Fibroblast of upper back skin (primary cell): ENCODE data around the gene NEFH.
A peak's percentile ranks its signal among the peaks of the same experiment; 100 is the strongest.
"Not testable (repeated sequence)": the region's sequence is repeated elsewhere in the genome, so short reads cannot be mapped to it uniquely, and the experiment has no call there.

Experiments
- DNase-seq: peaks from one replicate; pipeline ENCODE4 v3.0.0-alpha.2; 2013

The NEFH gene

DNA sequence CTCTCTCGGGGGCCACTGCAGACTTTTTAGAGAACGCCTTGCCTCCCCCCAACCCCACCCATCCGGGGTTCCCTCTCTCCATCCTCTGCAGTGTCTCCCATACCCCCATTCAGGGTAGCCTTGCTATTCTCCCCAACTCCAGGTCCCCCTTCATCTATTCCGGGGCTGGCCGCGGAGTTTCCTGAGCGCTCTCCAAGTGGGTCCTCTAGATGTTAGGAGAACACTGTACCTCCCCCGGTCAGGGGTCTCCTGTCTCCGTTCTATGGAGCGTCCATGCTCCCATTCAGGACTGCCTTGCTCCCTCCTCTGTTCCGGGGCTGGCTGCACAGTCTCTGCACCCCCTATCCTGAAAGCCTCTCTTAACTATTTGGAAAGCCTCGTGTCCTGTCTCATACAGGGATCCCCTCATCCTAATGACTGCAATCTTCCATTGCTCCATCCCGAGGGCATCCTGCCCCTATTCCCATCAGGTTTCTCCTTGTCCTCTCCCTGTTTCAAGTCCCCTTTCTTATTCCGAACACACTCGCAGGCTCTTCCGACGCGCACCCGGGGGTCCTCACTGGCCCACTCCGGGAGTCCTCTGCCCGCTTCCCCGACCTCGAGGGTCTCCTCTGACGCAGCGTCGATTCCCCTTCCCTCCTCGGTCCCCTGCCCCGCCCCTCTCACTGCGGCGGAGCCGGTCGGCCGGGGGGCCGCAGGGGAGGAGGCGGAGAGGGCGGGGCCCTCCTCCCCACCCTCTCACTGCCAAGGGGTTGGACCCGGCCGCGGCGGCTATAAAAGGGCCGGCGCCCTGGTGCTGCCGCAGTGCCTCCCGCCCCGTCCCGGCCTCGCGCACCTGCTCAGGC, at the start of gene NEFH:
Gene NEFH (plus strand): TSS at position 802 of the 845 bp plus-strand sequence. CDS start 45 bp downstream, outside the sequence.
- no peak for DNase-seq

GRCh38 chr22:29431986-29432385, 48.0 kb upstream of the NEFH start:
- DNase-seq, result no peak

GRCh38 chr22:29433856-29434255, 46.2 kb upstream of the NEFH start:
- no peak for DNase-seq

GRCh38 chr22:29434288-29434687, 45.7 kb upstream of the NEFH start:
- no peak for DNase-seq

DNA sequence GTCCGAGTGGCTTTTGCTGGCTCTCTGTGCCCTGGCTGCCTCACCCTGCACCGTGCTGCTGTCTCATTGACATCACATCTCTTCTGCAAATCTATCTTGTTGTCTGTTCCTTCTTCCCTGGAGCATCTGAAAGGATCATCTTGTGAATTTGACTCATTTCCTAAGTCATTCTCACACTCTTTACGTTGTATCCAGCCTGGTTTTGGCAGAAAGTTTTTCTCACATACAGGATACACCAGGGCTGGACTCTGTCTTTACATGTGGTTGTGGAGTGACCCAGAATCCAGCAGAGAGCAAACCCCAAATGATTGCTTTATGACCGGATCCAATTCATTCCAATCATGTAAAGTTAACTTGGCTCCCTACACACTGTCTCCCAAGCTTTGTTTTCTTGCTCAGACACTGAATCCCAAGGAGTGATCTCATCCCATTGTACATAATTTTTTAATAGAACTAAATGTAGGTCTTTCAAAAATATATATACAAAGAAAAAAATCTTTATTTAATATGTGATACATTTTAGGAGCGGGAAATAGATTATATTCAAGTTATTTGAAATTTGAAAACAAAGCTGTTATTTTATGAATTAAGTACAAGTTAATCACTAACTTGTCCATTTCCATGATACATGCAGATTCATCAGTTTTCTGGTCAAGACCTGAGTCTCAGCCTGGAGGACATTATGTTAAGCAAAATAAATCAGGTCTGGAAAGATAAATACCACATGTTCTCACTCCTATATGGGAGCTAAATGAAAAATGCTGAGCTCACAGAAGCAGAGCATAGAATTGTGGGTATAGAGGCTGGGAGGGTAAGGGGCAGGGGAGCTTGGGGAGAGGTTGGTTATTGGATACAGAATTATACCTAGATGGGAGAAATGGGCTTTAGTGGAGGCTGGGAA, 44.5 kb upstream of the NEFH start:
- peak; percentile 27 for DNase-seq

GRCh38 chr22:29438283-29438682, 41.7 kb upstream of the NEFH start, which contains the start of gene RFPL1:
RFPL1 (plus strand) TSS chr22:29438583.
- DNase-seq, result not testable (repeated sequence)

GRCh38 chr22:29442976-29443375, 37.0 kb upstream of the NEFH start:
- peak; percentile 12 for DNase-seq

DNA sequence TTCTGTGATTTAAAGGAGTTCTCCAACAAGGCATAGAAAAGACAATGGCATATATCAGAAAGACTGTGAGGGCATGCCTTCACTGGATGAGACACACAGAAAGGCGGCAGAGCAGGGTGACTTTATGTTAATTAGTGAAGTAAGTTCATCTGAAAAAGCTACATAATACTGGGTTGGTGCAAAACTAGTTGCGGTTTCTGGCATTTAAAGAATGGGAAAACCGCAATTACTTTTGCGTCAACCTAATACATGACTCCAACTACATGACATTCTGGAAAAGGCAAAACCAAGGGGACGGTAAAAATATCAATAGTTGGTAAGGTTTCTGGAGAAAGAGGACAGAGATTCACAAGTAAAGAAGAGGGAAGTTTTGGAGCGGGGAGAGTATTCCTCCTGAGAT, 36.6 kb upstream of the NEFH start:
- DNase-seq, result no peak

- no peak for DNase-seq
These were observed 35.9 kb upstream of the NEFH start for GRCh38 chr22:29443861-29444792.

DNA sequence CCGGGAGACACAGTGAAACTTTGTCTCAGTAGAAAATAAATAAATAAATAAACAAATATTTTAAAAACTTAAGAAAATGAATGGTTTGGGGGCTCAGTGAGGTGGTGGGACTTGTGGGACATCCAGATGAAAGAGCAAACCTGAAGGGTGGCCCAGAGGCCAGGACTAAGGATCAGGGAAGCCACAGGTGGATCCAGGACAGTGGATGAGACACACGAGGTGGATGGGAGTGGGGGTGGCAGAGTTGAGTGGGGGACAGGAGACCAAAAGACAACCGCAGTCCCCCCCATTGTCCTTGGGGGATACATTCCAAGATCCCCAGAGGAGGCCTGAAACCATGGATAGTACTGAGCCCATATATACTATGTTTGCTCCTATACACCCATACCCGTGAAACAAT, 34.5 kb upstream of the NEFH start:
- DNase-seq, result no peak

- DNase-seq, result no peak
These were observed 32.1 kb upstream of the NEFH start for GRCh38 chr22:29447906-29448305.

DNA sequence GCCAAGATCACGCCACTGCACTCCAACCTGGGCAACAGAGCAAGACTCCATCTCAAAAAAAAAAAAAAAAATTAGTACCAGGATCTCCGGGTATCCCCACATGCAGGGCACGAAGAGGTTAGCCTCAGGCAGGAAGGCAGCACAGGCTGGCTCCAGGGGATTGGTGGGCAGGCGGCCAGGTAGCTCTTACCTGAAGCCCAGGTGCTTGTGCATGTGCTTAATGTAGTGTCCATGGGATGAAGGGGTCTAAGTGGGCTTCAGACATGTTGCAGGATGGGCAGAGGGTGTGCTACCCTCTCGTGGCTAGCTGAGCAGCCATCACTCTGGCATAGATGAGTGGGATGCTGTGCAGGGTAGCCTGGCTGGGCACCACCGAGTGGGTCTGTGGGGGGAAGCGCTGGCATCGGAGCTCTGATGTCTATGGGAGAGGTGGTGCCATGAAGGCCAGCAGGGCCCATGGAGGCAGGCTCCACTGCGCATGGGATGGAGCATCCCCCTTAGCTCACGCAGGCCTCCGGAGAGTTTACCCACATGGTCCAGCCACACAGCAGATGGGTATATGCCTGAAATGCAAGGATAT, 30.6 kb upstream of the NEFH start:
- no peak for DNase-seq

GRCh38 chr22:29450222-29450621, 29.8 kb upstream of the NEFH start:
- no peak for DNase-seq

DNA sequence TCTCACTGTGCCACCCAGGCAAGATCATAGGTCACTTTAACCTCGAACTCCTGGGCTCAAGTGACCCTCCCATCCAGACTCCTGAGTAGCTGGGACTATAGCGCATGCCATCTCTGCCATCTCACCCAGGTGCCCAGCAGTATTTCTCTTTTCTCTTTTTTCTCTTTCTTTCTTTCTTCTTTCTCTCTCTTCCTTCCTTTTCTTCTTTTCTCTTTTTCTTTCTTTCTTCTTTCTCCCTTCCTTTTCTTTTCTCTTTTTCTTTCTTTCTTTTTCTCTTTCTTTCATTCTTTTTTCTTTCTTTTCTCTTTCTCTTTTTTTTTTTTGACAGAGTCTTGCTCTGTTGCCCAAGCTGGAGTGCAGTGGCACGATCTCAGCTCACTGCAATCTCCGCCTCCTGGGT, 28.2 kb upstream of the NEFH start:
- DNase-seq, result no peak

- DNase-seq, result no peak
These were observed 25.7 kb upstream of the NEFH start for GRCh38 chr22:29454276-29454675.

DNA sequence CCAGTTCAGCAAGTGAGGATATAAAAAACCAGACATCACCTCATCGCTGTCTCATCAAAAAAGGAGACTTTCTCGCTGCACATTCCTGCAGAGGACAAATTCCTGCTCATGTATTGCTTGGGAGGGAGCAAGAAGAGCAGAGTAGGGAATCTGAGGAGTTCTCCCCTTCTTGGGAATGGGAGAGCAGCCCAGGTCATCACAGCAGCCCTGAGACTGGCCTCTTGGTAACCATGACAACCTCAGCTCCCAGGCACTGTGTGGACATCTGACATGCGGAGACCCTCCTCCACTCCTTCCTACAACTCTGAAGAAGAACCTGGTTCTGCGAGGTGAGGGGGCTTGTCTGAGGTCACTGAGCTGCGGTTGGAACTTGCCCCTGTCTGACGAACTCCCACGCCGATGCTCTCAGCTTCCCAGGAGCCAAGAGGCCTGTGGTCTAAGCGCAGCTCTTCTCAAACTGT, 23.8 kb upstream of the NEFH start:
- DNase-seq, result peak; percentile 87

- DNase-seq, result peak; percentile 35
These were observed 22.3 kb upstream of the NEFH start for GRCh38 chr22:29457730-29458129.

DNA sequence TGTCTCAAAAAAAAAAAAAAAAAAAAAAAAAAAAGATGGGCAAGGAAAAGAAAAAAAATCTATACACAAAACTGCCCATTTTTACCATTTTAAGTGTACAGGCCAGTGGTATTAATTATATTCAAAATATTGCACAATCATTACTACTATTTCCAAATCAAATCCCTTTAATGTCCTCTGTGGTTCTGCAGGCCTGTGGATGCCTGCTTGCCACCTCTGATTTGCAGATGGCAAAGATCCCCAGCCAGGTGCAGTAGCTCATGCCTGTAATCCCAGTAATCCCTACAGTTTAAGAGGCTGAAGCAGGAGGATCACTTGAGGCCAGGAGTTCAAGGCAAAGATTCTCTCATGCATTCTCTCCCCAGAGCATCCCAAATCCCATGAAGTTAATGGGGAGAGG, 21.5 kb upstream of the NEFH start:
- DNase-seq, result no peak

- no peak for DNase-seq
These were observed 20.2 kb upstream of the NEFH start for GRCh38 chr22:29459773-29460172.

- no peak for DNase-seq
These were observed 18.8 kb upstream of the NEFH start for GRCh38 chr22:29461263-29461662.

DNA sequence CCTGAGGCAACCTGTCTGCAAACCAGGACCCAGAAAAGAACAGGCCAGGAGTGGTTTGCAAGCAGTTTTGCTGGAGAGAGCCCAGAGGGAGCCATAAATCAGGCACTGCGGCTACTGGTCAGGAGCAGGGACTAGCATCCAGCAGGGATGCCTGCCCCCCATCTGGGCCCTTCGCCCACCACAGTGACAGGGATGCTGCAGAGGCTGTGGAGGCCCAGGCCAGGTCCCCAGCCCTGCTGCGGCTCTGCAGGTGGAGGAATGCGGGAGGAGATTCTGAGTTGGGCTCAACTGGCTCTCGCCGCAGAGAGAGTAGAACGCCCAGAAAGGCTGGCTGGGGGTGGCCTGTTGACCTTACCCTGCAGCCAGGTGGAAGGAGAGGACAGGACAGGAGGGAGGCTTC, 16.4 kb upstream of the NEFH start:
- DNase-seq, result no peak

GRCh38 chr22:29464581-29464980, 15.4 kb upstream of the NEFH start:
- DNase-seq, result no peak
